Activated naive CD4-positive, alpha-beta T cell treated with anti-CD3 and anti-CD28 coated beads, Interleukin-2, amount 10 ng/mL, durations not matched to agents 7 days and 5 days (primary cell): Measurements from ENCODE around the gene ACOT7.

ENCODE experiments used
- CTCF ChIA-PET: fragments of 350-600 bp; sonication (Branson Sonifier 250); formaldehyde crosslinking; loops from one replicate; lab custom pipeline; 2021; ENCODE audit warnings: antibody characterized with exemption; lab: Charles Lee
- DNase-seq: peaks from one replicate; pipeline ENCODE4 v3.0.0-alpha.2; 2020
- H3K27ac Mint-ChIP-seq: one replicate; pipeline ENCODE4 v1.8.0; 2021; ENCODE audit warnings: mild to moderate bottlenecking, moderate library complexity, mixed read lengths
- H3K27me3 Mint-ChIP-seq: one replicate; pipeline ENCODE4 v1.8.0; 2021; ENCODE audit warnings: mild to moderate bottlenecking, mixed read lengths
- H3K36me3 Mint-ChIP-seq: one replicate; pipeline ENCODE4 v1.8.0; 2021; ENCODE audit warnings: mixed read lengths
- H3K4me1 Mint-ChIP-seq: one replicate; pipeline ENCODE4 v1.8.0; 2021; ENCODE audit warnings: mixed read lengths
- H3K4me3 Mint-ChIP-seq: one replicate; pipeline ENCODE4 v1.8.0; 2021; ENCODE audit warnings: mild to moderate bottlenecking, moderate library complexity, mixed read lengths
- H3K9me3 Mint-ChIP-seq: one replicate; pipeline ENCODE4 v1.8.0; 2021; ENCODE audit warnings: mixed read lengths

ACOT7 gene

GRCh38 chr1:6251233-6251632 lies 142.3 kb downstream of the ACOT7 start:
- no peak for DNase-seq
- peaks cover 78% of the 10 kb centered on the region for H3K27me3 Mint-ChIP-seq
- no peak overlapping the region for H3K4me3 Mint-ChIP-seq
- H3K9me3 Mint-ChIP-seq: no peaks in the 10 kb centered on the region
- peaks cover 13% of the 10 kb centered on the region for H3K4me1 Mint-ChIP-seq
- no peak overlapping the region for H3K27ac Mint-ChIP-seq
- no peaks in the 10 kb centered on the region for H3K36me3 Mint-ChIP-seq
- CTCF ChIA-PET: interaction anchor here (1.2 to 1.5 kb wide), 2 partner anchors 155 to 172 kb away, joined by 3 to 4 read pairs; no protein-coding TSS in a partner anchor

GRCh38 chr1:6249739-6250689 lies 143.6 kb downstream of the ACOT7 start:
- no peak overlapping the region for H3K4me3 Mint-ChIP-seq
- DNase-seq: no peak
- no peaks in the 10 kb centered on the region for H3K36me3 Mint-ChIP-seq
- H3K9me3 Mint-ChIP-seq: no peaks in the 10 kb centered on the region
- peaks cover 86% of the 10 kb centered on the region for H3K27me3 Mint-ChIP-seq
- peaks cover 16% of the 10 kb centered on the region for H3K4me1 Mint-ChIP-seq
- no peak overlapping the region for H3K27ac Mint-ChIP-seq
- CTCF ChIA-PET: interaction anchor here (1.2 to 2.9 kb wide), 3 partner anchors 157 to 188 kb away, joined by 3 to 19 read pairs (median 4); no protein-coding TSS in a partner anchor

GRCh38 chr1:6248932-6249738 lies 144.4 kb downstream of the ACOT7 start:
- peaks cover 19% of the 10 kb centered on the region for H3K4me1 Mint-ChIP-seq
- CTCF ChIA-PET: interaction anchor here (2.9 to 3.9 kb wide), 5 partner anchors 154 to 189 kb away, joined by 13 to 27 read pairs (median 19); partner anchors contain the start of gene HES2
- H3K27me3 Mint-ChIP-seq: peaks cover 88% of the 10 kb centered on the region
- H3K9me3 Mint-ChIP-seq: no peaks in the 10 kb centered on the region
- H3K27ac Mint-ChIP-seq: no peak overlapping the region
- no peaks in the 10 kb centered on the region for H3K36me3 Mint-ChIP-seq
- no peak for DNase-seq
- no peak overlapping the region for H3K4me3 Mint-ChIP-seq

GRCh38 chr1:6248161-6248776 lies 145.3 kb downstream of the ACOT7 start:
- Mint-ChIP-seq H3K36me3 (no peaks in the 10 kb centered on the region), H3K27ac (no peak overlapping the region), H3K4me1 (peaks cover 19% of the 10 kb centered on the region), H3K9me3 (no peaks in the 10 kb centered on the region), H3K4me3 (no peak overlapping the region), H3K27me3 (peaks cover 94% of the 10 kb centered on the region)
- CTCF ChIA-PET: interaction anchor here (1.3 to 3.9 kb wide), 11 partner anchors 10 to 190 kb away, joined by 4 to 37 read pairs (median 13); partner anchors contain the start of gene HES2
- no peak for DNase-seq

- CTCF ChIA-PET: interaction anchor here (0.9 to 3.9 kb wide), 22 partner anchors 8 to 241 kb away, joined by 3 to 37 read pairs (median 6); partner anchors contain the start of gene HES2
- peaks cover 19% of the 10 kb centered on the region for H3K4me1 Mint-ChIP-seq
- no peaks in the 10 kb centered on the region for H3K36me3 Mint-ChIP-seq
- DNase-seq: no peak
- peaks cover 95% of the 10 kb centered on the region for H3K27me3 Mint-ChIP-seq
- H3K27ac Mint-ChIP-seq: no peak overlapping the region
- H3K9me3 Mint-ChIP-seq: no peaks in the 10 kb centered on the region
- no peak overlapping the region for H3K4me3 Mint-ChIP-seq
These were observed 145.9 kb downstream of the ACOT7 start for GRCh38 chr1:6247651-6248050.

GRCh38 chr1:6246497-6247467 lies 146.8 kb downstream of the ACOT7 start:
- CTCF ChIA-PET: interaction anchor here (0.7 to 3.9 kb wide), 34 partner anchors 9 to 333 kb away, joined by 3 to 37 read pairs (median 4); partner anchors contain the start of genes ACOT7 and HES2
- Mint-ChIP-seq H3K36me3 (no peaks in the 10 kb centered on the region), H3K4me3 (peak overlapping the region; percentile 55), H3K9me3 (no peaks in the 10 kb centered on the region), H3K27me3 (peaks cover 92% of the 10 kb centered on the region), H3K27ac (no peak overlapping the region), H3K4me1 (peaks cover 19% of the 10 kb centered on the region)
- peak; percentile 87 for DNase-seq

- H3K4me3 Mint-ChIP-seq: peak overlapping the region; percentile 55
- CTCF ChIA-PET: interaction anchor here (0.7 to 3.9 kb wide), 22 partner anchors 9 to 334 kb away, joined by 3 to 37 read pairs (median 6); partner anchors contain the start of genes ACOT7 and HES2
- H3K9me3 Mint-ChIP-seq: no peaks in the 10 kb centered on the region
- no peaks in the 10 kb centered on the region for H3K36me3 Mint-ChIP-seq
- peaks cover 26% of the 10 kb centered on the region for H3K4me1 Mint-ChIP-seq
- H3K27ac Mint-ChIP-seq: no peak overlapping the region
- peaks cover 92% of the 10 kb centered on the region for H3K27me3 Mint-ChIP-seq
- peak; percentile 76 for DNase-seq
These were observed 147.6 kb downstream of the ACOT7 start for GRCh38 chr1:6245869-6246496.

GRCh38 chr1:6245086-6245868 lies 148.3 kb downstream of the ACOT7 start:
- Mint-ChIP-seq H3K27me3 (peaks cover 92% of the 10 kb centered on the region), H3K4me3 (no peak overlapping the region), H3K27ac (no peak overlapping the region), H3K4me1 (peaks cover 26% of the 10 kb centered on the region), H3K36me3 (no peaks in the 10 kb centered on the region), H3K9me3 (no peaks in the 10 kb centered on the region)
- peak; percentile 87 for DNase-seq
- CTCF ChIA-PET: interaction anchor here (0.6 to 3.9 kb wide), 14 partner anchors 8 to 735 kb away, joined by 3 to 37 read pairs (median 7); partner anchors contain the start of gene HES2

GRCh38 chr1:6244401-6245049 lies 149.0 kb downstream of the ACOT7 start:
- peaks cover 26% of the 10 kb centered on the region for H3K4me1 Mint-ChIP-seq
- no peaks in the 10 kb centered on the region for H3K9me3 Mint-ChIP-seq
- H3K27ac Mint-ChIP-seq: no peak overlapping the region
- CTCF ChIA-PET: interaction anchor here (0.6 to 1.6 kb wide), 6 partner anchors 30 to 735 kb away, joined by 3 to 6 read pairs (median 4); no protein-coding TSS in a partner anchor
- H3K36me3 Mint-ChIP-seq: no peaks in the 10 kb centered on the region
- DNase-seq: no peak
- H3K27me3 Mint-ChIP-seq: peaks cover 94% of the 10 kb centered on the region
- no peak overlapping the region for H3K4me3 Mint-ChIP-seq

- H3K4me3 Mint-ChIP-seq: no peak within 1 kb of the TSS
These were observed 149.6 kb downstream of the ACOT7 start, which contains the start of gene HES3 for GRCh38 chr1:6243993-6244392. Gene HES3 (plus strand): TSS chr1:6244179. CDS start chr1:6244366, 187 bp downstream.

More at GRCh38 chr1:6243993-6244392, 149.6 kb downstream of the ACOT7 start, which contains the start of gene HES3:
- H3K27ac Mint-ChIP-seq: no peak within 1 kb of the TSS
- no peaks in the 10 kb centered on the region for H3K36me3 Mint-ChIP-seq
- DNase-seq: no peak
- peaks cover 97% of the 10 kb centered on the region for H3K27me3 Mint-ChIP-seq
- CTCF ChIA-PET: interaction anchor here (1.1 to 1.5 kb wide), 3 partner anchors 38 to 734 kb away, joined by 3 to 4 read pairs (median 3); partner anchors contain the start of gene RNF207
- no peaks in the 10 kb centered on the region for H3K9me3 Mint-ChIP-seq
- H3K4me1 Mint-ChIP-seq: peaks cover 27% of the 10 kb centered on the region
